Hippocampal formation (tissue), 2 donors: ENCODE results near the gene MBNL2.
"Not testable (repeated sequence)": the region's sequence is repeated elsewhere in the genome, so short reads cannot be mapped to it uniquely, and the experiment has no call there.

Source experiments
- DNase-seq, 2 donors: peaks; one replicate each; lab custom pipeline; 2025; lab: John Stamatoyannopoulos, UW

The MBNL2 gene

GRCh38 chr13:97221989-97222700 is at the start of gene MBNL2:
Gene MBNL2 (plus strand): TSS chr13:97222333. CDS start chr13:97276236, 53,903 bp downstream.
- peak; percentile 92 to 99 for DNase-seq

- DNase-seq: no peak
Measured at GRCh38 chr13:97174638-97175037, 47.5 kb upstream of the MBNL2 start.

- no peak for DNase-seq
Measured at GRCh38 chr13:97175041-97175440, 47.1 kb upstream of the MBNL2 start.

GRCh38 chr13:97179501-97179900 is 42.6 kb upstream of the MBNL2 start:
- DNase-seq: no peak

- DNase-seq: no peak
Measured at GRCh38 chr13:97182111-97182890, 39.8 kb upstream of the MBNL2 start.

GRCh38 chr13:97185291-97185690 is 36.8 kb upstream of the MBNL2 start:
- no peak for DNase-seq

GRCh38 chr13:97185751-97186150 is 36.4 kb upstream of the MBNL2 start:
- no peak for DNase-seq

GRCh38 chr13:97188207-97188606 is 33.9 kb upstream of the MBNL2 start:
- no peak for DNase-seq

GRCh38 chr13:97189928-97190327 is 32.2 kb upstream of the MBNL2 start:
- DNase-seq: no peak

- DNase-seq: no peak
Measured at GRCh38 chr13:97191142-97191541, 31.0 kb upstream of the MBNL2 start.

GRCh38 chr13:97191615-97192014 is 30.5 kb upstream of the MBNL2 start:
- peak; percentile 32 to 50 for DNase-seq

- DNase-seq: no peak
Measured at GRCh38 chr13:97192166-97192565, 30.0 kb upstream of the MBNL2 start.

- no peak for DNase-seq
Measured at GRCh38 chr13:97193577-97193976, 28.6 kb upstream of the MBNL2 start.

- DNase-seq: no peak
Measured at GRCh38 chr13:97194479-97194878, 27.7 kb upstream of the MBNL2 start.

- DNase-seq: no peak
Measured at GRCh38 chr13:97196340-97196739, 25.8 kb upstream of the MBNL2 start.

GRCh38 chr13:97198753-97199152 is 23.4 kb upstream of the MBNL2 start:
- no peak for DNase-seq

GRCh38 chr13:97199451-97199850 is 22.7 kb upstream of the MBNL2 start:
- DNase-seq: no peak

- DNase-seq: no peak
Measured at GRCh38 chr13:97200081-97200942, 21.8 kb upstream of the MBNL2 start.

GRCh38 chr13:97202761-97203160 is 19.4 kb upstream of the MBNL2 start:
- no peak for DNase-seq

- no peak for DNase-seq
Measured at GRCh38 chr13:97205465-97205864, 16.7 kb upstream of the MBNL2 start.

GRCh38 chr13:97205982-97206381 is 16.2 kb upstream of the MBNL2 start:
- DNase-seq: no peak

GRCh38 chr13:97207252-97207651 is 14.9 kb upstream of the MBNL2 start:
- not testable (repeated sequence) for DNase-seq
